GM21717 (cell line): ENCODE data around the gene SAPCD1.

Source experiments
- ATAC-seq: cut with Tn5 transposase; IDR thresholded peaks from one replicate; pipeline ENCODE4 v1.9.1; 2021; ENCODE audit warnings: mild to moderate bottlenecking, moderate library complexity; ENCODE audit not compliant: unreplicated experiment

SAPCD1 gene

DNA sequence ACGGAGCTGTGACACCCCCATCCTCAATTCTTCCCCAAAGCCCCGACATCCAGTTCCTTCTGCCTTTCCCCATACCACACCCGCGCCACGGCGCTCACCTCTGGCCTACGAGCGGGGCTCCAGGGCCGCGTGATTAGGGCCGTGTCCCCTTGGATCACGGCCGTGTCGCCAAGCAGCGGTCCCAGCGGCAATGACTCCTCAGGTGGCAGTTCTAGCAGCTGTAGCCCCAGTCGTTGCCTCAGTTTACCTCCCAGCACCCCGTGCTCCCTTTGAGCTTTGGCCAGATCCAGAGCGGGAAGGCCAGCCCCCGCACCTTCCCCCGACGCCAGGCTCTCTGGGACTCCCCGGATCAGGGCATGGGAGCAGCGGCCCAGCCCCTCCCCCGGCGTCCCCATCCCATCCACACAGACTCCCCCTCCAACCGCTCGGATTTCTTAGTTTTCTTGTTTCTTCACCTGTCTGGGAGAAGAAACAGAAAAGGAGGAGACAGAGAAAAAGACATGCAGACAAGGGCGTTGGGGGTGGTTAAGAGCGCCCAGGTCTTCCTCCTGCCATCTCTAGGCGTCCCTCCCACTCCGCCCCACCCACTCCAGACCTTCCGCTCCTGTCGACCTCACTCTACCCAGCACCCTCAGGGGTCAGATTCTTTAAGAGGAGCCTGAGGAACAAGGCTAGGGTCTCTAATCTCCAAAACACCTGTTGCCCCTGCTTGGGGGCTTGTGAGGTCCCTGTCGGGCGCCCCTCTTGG lies 33.5 kb upstream of the SAPCD1 start, which contains the start of gene DDAH2:
Gene DDAH2 (minus strand): TSS at position 533 of the 748 bp plus-strand sequence. CDS start 138 bp downstream, at position 395.
- ATAC-seq = no peak

DNA sequence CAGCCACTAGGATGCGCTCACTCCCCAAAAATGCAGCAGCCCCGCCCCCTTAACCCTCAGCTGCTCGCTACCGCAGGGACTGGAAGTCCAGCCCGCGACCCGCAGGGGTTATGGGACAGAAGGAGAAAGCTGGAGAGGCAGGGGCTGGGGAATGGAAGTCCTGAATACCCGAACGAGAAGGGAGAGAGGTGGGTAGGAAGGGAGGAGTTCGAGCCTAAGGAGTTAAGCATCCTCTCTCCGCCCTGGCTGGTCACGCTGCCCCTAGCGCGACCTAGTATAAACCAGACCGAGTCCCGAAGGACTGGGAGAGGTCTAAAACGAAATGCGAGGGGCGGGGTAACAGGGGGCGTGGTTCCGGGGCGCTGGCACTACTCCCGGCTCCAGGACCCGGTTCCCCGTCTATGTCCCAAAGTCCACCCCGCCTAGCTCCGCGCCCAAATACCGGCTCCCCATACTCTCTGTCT lies 32.9 kb upstream of the SAPCD1 start:
- ATAC-seq = no peak

DNA sequence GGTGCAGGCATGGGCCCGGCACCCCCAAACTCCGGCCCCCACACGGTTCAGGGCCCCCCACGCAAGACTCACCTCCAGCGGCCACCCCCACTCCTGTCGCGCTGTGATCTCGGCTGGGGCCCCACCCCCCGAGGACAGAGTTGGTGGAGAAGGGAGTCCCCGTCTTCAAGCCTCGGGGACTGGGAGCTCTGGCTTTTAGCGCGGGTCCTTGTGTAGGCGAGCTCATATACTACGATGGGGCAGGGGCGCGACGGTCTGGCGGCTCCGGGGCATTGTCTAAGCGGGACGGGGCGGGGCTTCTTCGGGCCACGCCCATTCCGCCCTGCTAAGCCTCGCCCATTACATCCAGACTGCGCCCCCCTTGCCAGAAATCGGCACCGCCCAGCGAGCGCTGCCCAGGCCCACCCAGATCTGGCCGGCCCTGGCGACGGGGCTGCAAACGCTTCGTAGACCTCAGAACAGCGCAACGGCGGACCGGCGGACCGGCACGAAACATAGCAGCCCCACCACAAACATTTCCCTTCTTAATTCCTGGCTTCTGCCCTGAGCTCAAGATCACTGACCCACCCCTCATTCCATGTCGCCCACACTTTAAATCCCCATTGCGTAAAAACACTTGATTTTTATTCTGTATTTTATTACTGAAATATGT lies 32.4 kb upstream of the SAPCD1 start:
- ATAC-seq = no peak

DNA sequence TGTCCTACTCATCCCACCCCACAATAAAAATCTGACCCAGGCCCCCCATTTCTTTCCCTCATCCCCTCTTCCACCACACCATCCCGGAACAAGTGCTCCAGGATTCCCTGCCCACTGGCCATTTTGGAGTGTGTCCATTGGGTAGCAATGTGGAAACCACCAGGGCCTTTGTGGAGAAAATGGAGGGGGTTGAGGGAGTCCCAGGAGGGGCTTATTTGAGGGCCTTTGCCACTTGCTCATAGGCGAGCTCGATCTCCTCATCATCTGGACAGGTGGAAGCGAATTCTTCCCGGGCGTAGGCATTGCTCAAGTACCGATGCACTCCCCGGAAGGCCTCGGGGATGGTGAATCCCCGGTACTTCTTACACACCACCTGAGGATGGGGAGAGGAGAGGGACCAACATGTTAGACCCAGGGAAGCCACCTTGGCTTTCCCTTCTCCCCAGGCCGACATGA lies 31.8 kb upstream of the SAPCD1 start:
- ATAC-seq = no peak

DNA sequence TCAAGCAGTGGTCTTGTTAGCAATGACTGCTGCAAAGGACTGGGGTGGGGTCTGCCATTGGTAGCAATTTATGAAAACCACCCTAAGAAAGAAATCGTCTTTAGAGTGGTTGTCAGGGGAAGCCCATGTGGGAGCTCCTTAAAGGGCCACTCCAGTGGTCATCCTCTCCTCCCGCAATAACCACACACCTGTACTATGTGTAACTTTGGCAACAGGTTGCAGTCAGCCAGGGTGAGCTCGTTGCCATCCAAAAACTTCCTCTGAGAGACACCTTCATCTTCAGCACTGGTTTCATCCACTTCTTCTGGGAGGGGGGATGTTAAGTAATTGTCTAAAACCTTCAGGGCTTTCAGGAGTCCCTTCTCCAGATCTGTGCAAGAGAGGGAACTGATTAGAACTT lies 30.4 kb upstream of the SAPCD1 start:
- no peak for ATAC-seq

DNA sequence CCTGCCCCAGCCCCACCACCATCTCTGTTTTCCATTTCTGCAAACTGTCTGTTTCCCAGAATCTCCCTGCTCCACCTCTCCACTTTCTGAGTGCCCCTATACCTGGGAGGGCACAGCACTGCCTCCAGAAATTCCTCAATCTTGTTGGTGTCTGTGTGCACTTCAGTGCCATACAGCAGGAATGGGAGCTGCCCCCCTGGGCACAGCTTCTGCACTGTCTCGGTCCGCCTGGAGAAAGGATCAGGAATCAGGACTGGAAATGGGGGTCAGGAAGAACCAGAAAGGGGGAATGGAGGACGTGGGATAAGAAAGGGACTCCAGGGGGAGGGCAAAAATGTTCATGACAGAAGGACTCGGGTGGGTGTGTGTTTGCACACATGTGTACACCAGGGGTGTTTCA lies 28.7 kb upstream of the SAPCD1 start:
- no peak for ATAC-seq

DNA sequence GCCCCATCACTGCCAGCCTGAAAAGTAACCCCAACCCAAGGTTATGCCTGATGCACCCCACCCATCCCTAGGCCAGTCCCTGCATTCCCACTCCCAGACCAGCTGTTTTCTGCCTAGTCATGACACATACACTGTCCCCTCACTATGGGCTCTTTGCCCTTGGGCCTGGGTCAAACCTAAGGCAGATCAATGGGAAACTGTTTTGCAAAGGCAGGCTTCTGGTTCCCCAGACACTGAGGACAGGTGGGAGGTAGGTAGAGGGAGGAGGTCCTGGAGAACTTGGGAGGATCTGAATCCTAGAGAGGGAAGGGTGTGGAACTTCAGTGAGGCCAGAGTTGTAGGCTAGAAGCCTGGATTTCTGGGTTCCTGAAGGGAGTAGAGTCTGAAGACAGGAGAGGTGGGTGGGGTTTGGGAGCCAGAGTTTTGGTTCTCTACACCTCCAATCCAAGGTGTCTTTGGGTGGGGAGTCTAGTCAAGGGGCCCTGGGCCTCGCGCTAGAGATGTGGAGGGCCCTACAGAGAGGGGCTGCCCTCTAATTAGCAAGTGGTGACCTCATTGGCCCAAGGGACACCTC lies 28.1 kb upstream of the SAPCD1 start:
- ATAC-seq = no peak

DNA sequence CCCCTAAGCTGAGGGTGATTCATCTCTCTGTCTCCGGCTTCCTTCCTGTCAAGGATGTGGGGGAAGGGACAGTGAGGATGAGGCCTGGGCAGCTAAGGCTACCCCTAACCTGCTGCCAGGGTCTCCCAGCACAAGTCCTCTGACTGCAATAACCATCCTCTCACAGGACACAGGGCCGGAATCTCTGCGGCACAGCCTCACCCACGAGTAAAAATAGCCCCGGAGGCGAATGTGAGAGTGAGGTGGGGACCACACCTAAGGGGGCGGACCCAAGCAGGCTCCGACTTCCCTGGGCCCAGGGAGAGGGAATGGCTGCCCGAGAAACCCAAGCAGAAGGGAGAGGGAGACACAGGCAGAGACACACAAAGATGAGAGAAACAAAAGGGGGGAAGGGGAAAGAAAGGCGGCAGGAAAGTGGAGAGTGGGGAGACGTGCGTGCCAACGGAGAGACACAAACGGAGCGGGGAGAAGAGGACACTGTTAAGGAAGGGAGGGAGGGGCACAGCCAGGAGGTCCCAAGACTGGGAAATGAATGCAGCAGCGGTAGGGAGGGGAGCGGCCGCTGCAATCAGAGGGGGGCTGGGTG lies 27.5 kb upstream of the SAPCD1 start:
- ATAC-seq = no peak

DNA sequence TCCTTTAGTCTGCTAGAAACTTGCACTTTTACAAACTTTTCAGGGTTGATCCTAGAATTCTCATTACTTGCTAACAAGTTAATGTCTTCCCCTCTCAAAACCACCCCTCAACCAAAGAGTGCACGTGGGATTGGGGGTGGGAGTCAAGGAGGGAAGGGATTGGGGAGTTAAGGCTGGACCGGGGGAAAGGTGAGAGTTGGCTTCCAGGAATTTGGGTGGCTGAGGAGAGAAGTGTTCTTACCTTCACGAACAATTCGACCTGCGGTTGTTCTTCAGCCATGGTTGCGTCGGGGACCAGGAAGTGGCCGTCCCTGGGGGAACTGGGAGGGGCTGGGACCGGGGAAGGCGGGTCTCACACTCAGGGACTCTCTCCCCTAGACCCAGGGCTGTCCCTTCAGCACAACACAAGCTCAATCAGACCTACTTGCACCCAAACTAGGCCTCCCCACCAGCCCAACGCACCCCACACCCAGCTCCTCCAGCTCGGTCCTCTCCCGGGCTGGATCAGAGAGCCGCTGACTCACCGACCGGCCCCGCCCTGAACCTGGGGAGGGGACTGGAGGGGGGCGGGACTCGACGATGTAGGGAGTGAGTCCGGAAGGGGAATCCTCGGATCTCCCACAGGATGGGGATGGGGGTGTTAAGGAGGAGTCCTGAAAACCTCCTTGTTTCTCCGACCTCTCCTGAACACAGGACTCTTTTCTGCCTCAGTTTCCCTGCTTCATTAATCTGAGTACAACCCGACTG lies 26.3 kb upstream of the SAPCD1 start, which contains the start of gene CLIC1:
Gene CLIC1 (minus strand): TSS at position 510 of the 747 bp plus-strand sequence. CDS start 230 bp downstream, at position 280.
- ATAC-seq = peak; percentile 24

DNA sequence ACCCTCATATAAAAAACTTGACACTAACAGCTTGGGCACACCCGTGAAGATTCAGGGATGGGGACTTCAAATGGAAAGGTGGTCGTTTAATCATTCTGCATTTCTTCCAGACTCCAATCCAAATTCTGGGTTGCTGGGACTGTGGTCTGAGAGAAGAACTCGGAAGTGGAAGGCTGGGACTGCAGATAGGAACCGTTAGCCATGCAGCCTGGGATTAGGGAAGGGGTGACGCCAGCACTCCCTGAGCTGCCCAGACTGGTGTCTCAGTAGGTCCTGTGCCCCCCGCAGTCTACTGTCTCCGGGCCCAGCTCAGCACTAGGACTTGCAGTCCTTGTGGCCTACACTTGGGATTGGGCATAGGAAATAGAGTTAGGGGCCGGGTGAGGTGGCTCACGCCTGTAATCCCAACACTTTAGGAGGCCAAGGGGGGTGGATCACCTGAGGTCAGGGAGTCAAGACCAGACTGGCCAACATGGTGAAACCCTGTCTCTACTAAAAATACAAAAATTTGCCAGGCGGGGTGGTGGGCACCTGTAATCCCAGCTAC lies 25.6 kb upstream of the SAPCD1 start:
- no peak for ATAC-seq

DNA sequence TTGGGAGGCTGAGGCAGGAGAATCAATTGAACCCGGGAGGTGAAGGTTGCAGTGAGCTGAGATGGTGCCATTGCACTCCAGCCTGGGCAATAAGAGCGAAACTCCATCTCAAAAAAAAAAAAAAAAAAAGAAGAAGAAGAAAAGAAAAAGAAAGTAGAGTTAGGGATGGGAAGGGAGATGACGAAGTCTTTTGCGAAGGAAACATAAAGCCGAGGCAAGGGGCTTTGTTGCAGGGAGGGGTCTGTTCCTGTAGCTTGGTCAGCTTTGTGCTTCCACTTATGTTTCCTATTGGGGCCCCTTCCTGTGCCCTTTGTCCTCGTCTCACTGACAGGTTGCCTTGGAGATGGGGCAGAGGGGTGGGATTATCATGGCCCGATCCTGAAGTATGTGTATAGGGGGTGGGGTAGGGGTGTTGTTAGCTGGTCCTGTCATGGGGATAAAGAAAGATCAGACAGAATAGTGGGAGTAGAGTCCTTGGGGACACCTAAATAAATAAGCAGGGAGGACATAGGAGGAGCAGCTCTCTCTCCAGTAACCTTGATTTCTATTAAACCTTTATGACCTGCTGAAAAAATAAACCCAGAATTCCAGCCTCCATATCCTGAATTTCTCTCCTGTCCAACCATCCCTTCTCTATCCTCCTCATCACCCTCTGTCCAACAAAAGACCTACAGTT lies 25.0 kb upstream of the SAPCD1 start:
- no peak for ATAC-seq

DNA sequence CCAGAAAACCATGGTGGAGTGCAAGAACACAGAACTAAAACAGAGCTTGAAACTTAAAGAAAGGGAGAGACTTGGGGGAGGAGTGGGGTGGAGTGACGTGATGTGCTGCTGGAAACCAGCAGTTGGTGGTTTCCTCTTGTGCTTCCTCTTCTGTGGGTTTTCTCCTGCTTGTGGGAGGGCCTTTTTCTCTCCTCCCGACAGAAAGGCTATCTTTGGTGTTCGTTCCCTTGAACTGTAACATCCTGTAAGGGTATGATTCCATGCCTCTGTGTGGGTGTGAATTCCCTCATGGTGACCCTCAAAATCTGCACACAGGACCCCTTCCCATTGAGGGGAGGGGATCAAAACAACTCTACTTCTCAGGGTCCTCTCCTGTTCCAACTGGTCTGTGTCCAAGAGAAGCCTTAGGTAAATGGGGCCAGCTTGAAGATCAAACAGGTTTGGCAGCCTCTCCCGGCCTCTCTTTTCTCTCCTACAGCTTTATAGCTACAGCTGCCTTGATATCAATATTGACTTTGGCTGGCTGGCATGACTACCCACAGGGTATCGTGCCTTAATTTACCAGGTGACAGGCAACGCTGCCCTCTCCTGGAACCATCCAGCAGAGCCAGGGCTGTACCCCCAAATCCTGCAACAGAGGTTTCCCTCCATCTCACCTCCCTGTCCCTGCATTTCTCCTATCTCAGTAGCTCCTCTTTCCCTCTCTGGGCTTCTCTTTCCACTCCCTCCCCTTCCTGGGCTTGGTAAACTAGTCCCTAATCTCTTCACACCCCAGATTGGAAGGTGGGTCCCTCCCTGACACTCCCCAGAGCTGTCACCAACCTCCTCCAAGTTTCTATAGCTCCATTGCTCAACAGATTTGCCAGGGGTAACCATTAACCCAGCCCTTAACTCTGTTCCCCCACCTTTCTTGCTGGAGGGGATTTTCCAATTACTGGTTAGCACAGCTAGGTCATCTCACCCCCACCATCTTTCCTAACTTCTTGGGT lies 24.2 kb upstream of the SAPCD1 start:
- no peak for ATAC-seq

DNA sequence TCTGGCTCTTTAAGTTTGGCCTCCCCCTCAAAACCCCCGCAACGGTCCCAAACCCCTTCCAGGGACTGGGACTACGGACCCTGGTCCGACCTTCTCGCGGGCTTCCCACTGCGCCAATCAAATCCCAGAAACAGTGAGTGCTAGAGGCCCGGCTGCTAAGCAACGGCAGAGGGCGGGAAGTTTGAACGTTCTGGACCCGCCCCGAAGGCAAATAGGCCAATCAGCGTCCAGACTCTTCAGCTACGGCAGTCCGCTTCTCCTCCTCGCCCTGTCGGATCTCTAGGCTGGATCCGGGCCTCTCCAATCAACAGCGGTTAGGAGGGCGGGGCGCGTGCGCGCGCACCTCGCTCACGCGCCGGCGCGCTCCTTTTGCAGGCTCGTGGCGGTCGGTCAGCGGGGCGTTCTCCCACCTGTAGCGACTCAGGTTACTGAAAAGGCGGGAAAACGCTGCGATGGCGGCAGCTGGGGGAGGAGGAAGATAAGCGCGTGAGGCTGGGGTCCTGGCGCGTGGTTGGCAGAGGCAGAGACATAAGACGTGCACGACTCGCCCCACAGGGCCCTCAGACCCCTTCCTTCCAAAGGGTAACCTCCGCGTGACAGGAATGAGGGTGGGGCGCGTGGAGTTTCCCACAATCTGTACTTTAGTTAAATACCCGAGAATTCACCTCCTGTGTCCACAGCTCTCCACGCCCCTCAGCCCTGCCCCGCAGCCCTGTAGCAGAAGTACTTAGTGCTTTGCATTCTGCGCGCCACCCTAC lies 22.6 kb upstream of the SAPCD1 start, which contains the start of gene MSH5:
Gene MSH5 (plus strand): TSS at position 367 of the 758 bp plus-strand sequence. CDS start 462 bp downstream, outside the sequence.
- peak; percentile 55 for ATAC-seq

DNA sequence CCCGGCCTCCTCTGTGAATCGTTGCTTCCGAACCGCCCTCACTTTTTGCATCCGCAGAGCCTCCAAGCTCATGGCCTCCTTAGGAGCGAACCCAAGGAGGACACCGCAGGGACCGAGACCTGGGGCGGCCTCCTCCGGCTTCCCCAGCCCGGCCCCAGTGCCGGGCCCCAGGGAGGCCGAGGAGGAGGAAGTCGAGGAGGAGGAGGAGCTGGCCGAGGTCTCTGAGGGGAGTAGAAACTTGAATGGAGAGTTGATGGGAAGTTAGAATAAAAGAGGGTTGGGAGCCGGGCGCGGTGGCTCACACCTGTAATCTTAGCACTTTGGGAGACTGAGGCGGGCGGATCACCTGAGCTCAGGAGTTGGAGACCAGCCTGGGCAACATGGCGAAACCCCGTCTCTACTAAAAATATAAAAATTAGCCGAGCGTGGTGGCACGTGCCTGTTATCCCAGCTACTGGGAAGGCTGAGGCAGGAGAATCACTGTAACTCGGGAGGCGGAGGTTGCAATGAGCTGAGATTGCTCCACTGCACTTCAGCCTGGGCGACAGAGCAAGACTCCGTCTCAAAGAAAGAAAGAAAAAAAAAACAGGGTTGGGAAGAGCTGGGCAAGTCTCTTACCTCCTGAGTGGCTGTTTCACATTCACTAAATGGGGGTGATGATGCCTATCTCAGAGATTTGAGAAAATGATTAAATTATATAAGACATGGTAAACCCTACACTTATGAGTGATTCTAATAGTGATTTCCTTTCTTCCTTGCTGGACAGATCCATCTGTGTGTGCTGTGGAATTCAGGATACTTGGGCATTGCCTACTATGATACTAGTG lies 21.8 kb upstream of the SAPCD1 start:
- ATAC-seq = peak; percentile 4

DNA sequence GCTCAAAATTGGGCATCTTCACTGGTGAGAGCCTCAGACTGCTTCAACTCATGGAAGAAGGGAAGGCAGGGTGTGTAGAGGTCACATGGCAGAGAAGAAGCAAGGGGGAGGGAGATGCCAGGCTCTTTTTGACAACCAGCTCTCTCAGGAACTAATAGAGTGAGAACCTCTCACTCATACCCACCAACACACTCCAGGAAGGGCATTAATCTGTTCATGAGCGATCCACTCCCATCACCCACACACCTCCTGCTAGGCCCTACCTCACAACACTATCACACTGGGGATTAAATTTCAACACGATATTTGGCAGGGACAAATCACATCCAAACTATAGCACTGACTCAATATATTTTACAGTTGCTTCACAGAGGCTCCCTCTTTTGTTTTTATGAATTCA lies 20.6 kb upstream of the SAPCD1 start:
- no peak for ATAC-seq

DNA sequence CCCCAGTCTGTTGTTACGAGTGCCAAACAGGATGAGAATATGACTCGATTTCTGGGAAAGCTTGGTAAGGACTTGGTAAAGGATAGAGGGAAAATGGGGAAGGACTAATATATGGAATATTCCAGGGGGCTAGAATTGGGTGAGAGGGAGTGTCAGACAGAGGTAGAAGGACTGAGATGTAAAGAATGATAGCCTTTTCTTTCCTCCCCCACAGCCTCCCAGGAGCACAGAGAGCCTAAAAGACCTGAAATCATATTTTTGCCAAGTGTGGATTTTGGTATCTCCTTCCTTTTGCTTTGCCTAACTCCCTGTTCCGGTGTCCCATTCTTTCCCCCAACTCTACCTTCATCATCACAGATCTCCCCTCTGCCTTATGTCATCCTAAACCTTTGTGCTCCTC lies 19.6 kb upstream of the SAPCD1 start:
- no peak for ATAC-seq

DNA sequence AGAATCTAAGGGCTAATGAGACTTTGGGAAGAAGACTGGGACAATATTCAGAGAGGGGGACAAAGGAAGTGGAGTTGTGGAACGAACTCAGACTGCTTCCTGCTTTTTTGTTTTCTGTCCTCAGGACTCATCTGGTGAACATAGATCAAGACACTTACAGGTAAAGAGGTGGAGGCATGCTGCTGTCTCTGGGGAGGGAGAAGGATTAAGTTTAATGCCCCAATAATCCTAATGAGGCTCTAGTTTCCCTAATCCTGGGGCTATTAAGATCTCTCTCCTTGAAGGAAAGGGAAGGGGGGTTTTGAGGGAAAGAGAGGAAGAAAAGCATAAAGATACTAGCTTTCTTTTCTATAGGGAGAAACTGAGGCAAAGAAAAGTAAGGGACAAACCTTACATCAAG lies 18.0 kb upstream of the SAPCD1 start:
- no peak for ATAC-seq
